Tibial nerve (tissue), 4 donors: Measurements from ENCODE around the gene ST3GAL3.

Experiments
- EP300 ChIP-seq, 2 donors: sonication (generic); formaldehyde crosslinking; IDR thresholded peaks; one replicate each; pipeline ENCODE4 v1.6.1; 2017; ENCODE audit warnings: antibody characterized with exemption in 2 of 2, mild to moderate bottlenecking in 1 of 2
- TF ChIP-seq, protein P1 (sequence below), 5 experiments: fragments of 200-600 bp in 3 of 5; fragments of 450-650 bp in 2 of 5; sonication (generic) in 3 of 5; IDR thresholded peaks; one replicate each; pipeline ENCODE4 v1.5.1; 2016 to 2019; ENCODE audit warnings: antibody characterized with exemption in 5 of 5, mild to moderate bottlenecking in 3 of 5, moderate library complexity in 2 of 5

DNA sequence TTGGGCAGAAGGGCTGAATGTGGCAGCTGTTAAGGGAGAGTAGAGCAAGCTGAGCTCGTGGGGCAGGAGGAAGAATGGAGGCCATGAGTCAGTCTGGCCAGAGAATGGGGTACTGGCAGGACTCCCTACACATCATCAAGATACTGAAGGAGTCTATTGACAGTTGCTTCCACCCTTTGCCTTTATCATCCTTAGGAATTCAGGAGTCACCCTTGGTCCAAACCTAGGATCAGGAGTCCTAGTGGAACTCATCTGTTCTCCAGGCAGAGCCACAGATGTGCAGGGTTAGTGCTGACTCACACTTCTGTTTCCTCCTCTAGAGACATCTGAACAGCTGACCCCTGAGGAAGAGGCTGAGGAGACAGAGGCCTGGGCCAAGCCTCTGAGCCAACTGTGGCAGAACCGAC lies 18.7 kb upstream of the ST3GAL3 start:
- TF ChIP-seq, protein P1, sequence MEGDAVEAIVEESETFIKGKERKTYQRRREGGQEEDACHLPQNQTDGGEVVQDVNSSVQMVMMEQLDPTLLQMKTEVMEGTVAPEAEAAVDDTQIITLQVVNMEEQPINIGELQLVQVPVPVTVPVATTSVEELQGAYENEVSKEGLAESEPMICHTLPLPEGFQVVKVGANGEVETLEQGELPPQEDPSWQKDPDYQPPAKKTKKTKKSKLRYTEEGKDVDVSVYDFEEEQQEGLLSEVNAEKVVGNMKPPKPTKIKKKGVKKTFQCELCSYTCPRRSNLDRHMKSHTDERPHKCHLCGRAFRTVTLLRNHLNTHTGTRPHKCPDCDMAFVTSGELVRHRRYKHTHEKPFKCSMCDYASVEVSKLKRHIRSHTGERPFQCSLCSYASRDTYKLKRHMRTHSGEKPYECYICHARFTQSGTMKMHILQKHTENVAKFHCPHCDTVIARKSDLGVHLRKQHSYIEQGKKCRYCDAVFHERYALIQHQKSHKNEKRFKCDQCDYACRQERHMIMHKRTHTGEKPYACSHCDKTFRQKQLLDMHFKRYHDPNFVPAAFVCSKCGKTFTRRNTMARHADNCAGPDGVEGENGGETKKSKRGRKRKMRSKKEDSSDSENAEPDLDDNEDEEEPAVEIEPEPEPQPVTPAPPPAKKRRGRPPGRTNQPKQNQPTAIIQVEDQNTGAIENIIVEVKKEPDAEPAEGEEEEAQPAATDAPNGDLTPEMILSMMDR (IDR thresholded peaks at IDR 0.05) = no peak
- TF ChIP-seq EP300 (IDR thresholded peaks at IDR 0.05) = no peak
